ENCODE results near the gene DOCK1. TPM values are rescaled to one million over a fixed set of nuclear protein-coding genes. Genes with fewer than 3 reads are reported as not detected.

Gene DOCK1
- total and polyA plus RNA-seq, 5 donors, result 7.8 to 23.1 (median 20.8) TPM

DNA sequence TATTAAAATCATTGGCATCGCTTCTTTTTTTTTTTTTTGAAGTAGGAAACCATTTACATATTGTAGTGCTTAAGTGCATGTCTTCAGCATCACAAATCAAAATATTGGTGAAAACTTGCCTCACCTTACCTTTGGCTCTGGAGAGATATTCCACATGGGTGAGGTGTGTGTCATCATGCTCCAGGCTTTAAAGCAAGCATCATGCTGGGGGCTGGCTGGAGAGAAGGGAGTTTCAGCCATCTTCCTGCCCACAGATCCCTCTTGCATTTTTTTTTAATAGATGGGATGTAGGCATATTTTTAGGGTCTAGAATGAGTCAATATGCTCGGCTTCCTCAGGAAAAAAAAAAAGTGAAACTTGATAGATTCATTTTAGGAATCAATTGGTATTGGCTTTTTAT, 293.5 kb downstream of the DOCK1 start:
- no peak for ATAC-seq
- Histone ChIP-seq H3K9me3 (ENCODE audit: control insufficient read depth, low read length) (no peaks in the 10 kb centered on the region), H3K4me1 (ENCODE audit: control insufficient read depth, insufficient read depth, low read length) (no peaks in the 10 kb centered on the region), H3K27me3 (ENCODE audit: control insufficient read depth, insufficient read depth) (no peaks in the 10 kb centered on the region), H3K27ac (ENCODE audit: low read length) (no peak overlapping the region), H3K4me3 (ENCODE audit: low read length) (no peak overlapping the region)
- intact Hi-C loops (cut with DNase I), result no loop called here
- no peak for DNase-seq
- 95% methylated on average over 2 of the region's 2 CpGs for WGBS

GRCh38 chr10:127200646-127201045, 295.4 kb downstream of the DOCK1 start:
- Histone ChIP-seq H3K4me3 (ENCODE audit: low read length) (no peak overlapping the region), H3K9me3 (ENCODE audit: control insufficient read depth, low read length) (no peaks in the 10 kb centered on the region), H3K4me1 (ENCODE audit: control insufficient read depth, insufficient read depth, low read length) (no peaks in the 10 kb centered on the region), H3K27ac (ENCODE audit: low read length) (no peak overlapping the region), H3K27me3 (ENCODE audit: control insufficient read depth, insufficient read depth) (no peaks in the 10 kb centered on the region)
- 95% methylated on average over 8 of the region's 8 CpGs for WGBS
- intact Hi-C loops (cut with DNase I), result no loop called here
- ATAC-seq (no peak), DNase-seq (no peak)

- ATAC-seq (no peak), DNase-seq (no peak)
- Histone ChIP-seq H3K4me3 (ENCODE audit: low read length) (no peak overlapping the region), H3K27me3 (ENCODE audit: control insufficient read depth, insufficient read depth) (no peaks in the 10 kb centered on the region), H3K4me1 (ENCODE audit: control insufficient read depth, insufficient read depth, low read length) (no peaks in the 10 kb centered on the region), H3K27ac (ENCODE audit: low read length) (no peak overlapping the region), H3K9me3 (ENCODE audit: control insufficient read depth, low read length) (no peaks in the 10 kb centered on the region)
- 92% methylated on average over 7 of the region's 7 CpGs for WGBS
- intact Hi-C loops (cut with DNase I), result no loop called here
Observed at GRCh38 chr10:127203067-127203466, 297.8 kb downstream of the DOCK1 start.

DNA sequence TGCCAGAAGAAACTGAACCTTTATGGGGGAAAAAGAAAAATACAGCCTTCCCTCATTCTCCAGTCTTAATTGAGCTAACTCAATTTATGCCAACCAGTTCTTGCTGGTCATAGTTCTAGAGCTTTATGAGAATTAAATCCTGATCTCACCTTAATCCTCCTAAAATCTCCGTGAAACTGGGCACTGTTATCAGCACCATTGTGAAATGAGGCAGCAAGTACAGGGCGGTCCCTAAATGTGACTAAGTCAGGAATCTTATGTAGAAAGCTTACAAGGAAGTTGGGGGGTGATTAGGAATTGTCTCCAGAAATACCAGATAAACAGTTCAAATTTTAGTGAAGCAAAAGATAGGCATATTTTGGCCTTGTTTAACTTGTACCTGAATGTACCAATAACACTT, 301.9 kb downstream of the DOCK1 start:
- no peak for DNase-seq
- H3K9me3 ChIP-seq (ENCODE audit: control insufficient read depth, low read length), result no peaks in the 10 kb centered on the region
- peak in 1 of 2 donors; percentile 69 for ATAC-seq
- 88% methylated on average over 2 of the region's 2 CpGs for WGBS
- H3K4me3 ChIP-seq (ENCODE audit: low read length), result no peak overlapping the region
- no peak overlapping the region for H3K27ac ChIP-seq (ENCODE audit: low read length)
- H3K4me1 ChIP-seq (ENCODE audit: control insufficient read depth, insufficient read depth, low read length), result peaks cover 2% of the 10 kb centered on the region
- no peaks in the 10 kb centered on the region for H3K27me3 ChIP-seq (ENCODE audit: control insufficient read depth, insufficient read depth)
- intact Hi-C loops (cut with DNase I), result no loop called here

- no peak for ATAC-seq
- Histone ChIP-seq H3K9me3 (ENCODE audit: control insufficient read depth, low read length) (no peaks in the 10 kb centered on the region), H3K27ac (ENCODE audit: low read length) (no peak overlapping the region), H3K4me3 (ENCODE audit: low read length) (no peak overlapping the region), H3K27me3 (ENCODE audit: control insufficient read depth, insufficient read depth) (no peaks in the 10 kb centered on the region), H3K4me1 (ENCODE audit: control insufficient read depth, insufficient read depth, low read length) (peaks cover 2% of the 10 kb centered on the region)
- WGBS, result 81% methylated on average over 7 of the region's 7 CpGs
- DNase-seq, result no peak
- intact Hi-C loops (cut with DNase I), result no loop called here
Observed at GRCh38 chr10:127210936-127211466, 305.8 kb downstream of the DOCK1 start.

DNA sequence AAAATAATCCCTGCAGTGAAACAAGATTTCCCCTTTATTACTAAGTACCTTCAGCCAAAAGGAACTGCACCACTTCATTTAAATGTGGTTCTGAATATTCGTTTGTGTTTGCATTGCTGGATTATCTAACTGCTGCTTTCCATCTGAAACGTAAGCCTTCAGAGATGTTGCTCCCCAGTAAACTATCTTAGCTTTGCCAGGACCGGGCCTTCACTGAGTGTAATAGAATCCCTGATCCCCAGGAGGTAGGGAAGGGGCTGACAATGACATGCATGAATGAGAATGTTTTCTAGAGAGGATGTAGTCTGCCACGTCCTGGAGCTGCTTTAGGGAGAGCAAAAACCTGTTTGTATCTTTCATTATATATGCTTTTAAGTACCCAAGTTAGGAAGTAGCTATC, 310.6 kb downstream of the DOCK1 start:
- no peaks in the 10 kb centered on the region for H3K27me3 ChIP-seq (ENCODE audit: control insufficient read depth, insufficient read depth)
- DNase-seq (no peak), ATAC-seq (no peak)
- H3K4me3 ChIP-seq (ENCODE audit: low read length), result no peak overlapping the region
- intact Hi-C loops (cut with DNase I), result no loop called here
- H3K9me3 ChIP-seq (ENCODE audit: control insufficient read depth, low read length), result no peaks in the 10 kb centered on the region
- H3K27ac ChIP-seq (ENCODE audit: low read length), result no peak overlapping the region
- no peaks in the 10 kb centered on the region for H3K4me1 ChIP-seq (ENCODE audit: control insufficient read depth, insufficient read depth, low read length)
- WGBS, result 78% methylated on average over 4 of the region's 4 CpGs

GRCh38 chr10:127216274-127216673, 311.0 kb downstream of the DOCK1 start:
- Histone ChIP-seq H3K27ac (ENCODE audit: low read length) (no peak overlapping the region), H3K27me3 (ENCODE audit: control insufficient read depth, insufficient read depth) (no peaks in the 10 kb centered on the region), H3K4me1 (ENCODE audit: control insufficient read depth, insufficient read depth, low read length) (no peaks in the 10 kb centered on the region), H3K4me3 (ENCODE audit: low read length) (no peak overlapping the region), H3K9me3 (ENCODE audit: control insufficient read depth, low read length) (no peaks in the 10 kb centered on the region)
- WGBS, result 94% methylated on average over 5 of the region's 5 CpGs
- ATAC-seq (no peak), DNase-seq (no peak)
- intact Hi-C loops (cut with DNase I), result no loop called here

DNA sequence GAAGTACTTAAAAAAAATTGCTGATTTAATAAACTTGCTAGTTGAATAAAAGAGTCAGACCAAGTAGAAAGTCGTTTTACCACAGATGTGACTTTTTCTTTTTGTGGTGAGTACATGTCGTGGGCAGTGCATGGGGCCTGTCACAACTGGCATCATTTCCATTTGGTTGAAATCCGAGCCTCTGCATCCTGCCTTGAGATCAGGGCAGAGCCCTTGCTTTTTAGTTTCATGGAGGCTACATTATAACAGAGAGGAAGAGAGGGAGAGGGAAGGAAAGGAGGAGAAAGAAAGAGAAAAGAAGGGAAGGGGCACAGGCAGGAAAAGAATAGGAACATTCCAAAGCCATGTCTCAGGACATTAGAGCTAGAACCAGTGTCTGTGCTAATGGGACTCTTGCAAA, 311.6 kb downstream of the DOCK1 start:
- no peak for DNase-seq
- Histone ChIP-seq H3K4me3 (ENCODE audit: low read length) (no peak overlapping the region), H3K27me3 (ENCODE audit: control insufficient read depth, insufficient read depth) (no peaks in the 10 kb centered on the region), H3K27ac (ENCODE audit: low read length) (no peak overlapping the region), H3K9me3 (ENCODE audit: control insufficient read depth, low read length) (no peaks in the 10 kb centered on the region), H3K4me1 (ENCODE audit: control insufficient read depth, insufficient read depth, low read length) (no peaks in the 10 kb centered on the region)
- 57% methylated on average over 3 of the region's 3 CpGs for WGBS
- no peak for ATAC-seq
- intact Hi-C loops (cut with DNase I), result no loop called here

DNA sequence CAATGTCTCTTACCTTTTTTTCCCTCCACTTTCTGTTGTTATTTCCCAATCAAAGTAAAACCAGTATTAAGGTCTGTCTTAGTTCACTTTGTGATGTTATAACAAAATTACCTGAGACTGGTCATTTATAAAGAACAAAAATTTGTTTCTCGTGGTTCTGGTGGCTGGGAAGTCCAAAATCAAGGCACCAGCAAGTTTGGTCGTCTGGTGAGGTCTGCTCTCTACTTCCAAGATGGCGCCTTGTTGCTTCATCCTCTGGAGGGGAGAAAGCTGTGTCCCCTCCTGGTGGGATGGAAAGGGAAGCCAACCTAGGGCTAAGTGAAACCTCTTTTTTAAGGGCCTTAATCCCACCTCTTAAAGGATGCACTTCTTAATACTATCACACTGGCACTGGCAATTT, 313.4 kb downstream of the DOCK1 start:
- intact Hi-C loops (cut with DNase I), result no loop called here
- ATAC-seq, result no peak
- no peak for DNase-seq
- H3K27me3 ChIP-seq (ENCODE audit: control insufficient read depth, insufficient read depth), result no peaks in the 10 kb centered on the region
- 94% methylated on average over 3 of the region's 3 CpGs for WGBS
- H3K27ac ChIP-seq (ENCODE audit: low read length), result no peak overlapping the region
- no peak overlapping the region for H3K4me3 ChIP-seq (ENCODE audit: low read length)
- H3K9me3 ChIP-seq (ENCODE audit: control insufficient read depth, low read length), result no peaks in the 10 kb centered on the region
- H3K4me1 ChIP-seq (ENCODE audit: control insufficient read depth, insufficient read depth, low read length), result no peaks in the 10 kb centered on the region

GRCh38 chr10:127221281-127221680, 316.1 kb downstream of the DOCK1 start:
- Histone ChIP-seq H3K9me3 (ENCODE audit: control insufficient read depth, low read length) (no peaks in the 10 kb centered on the region), H3K27me3 (ENCODE audit: control insufficient read depth, insufficient read depth) (no peaks in the 10 kb centered on the region), H3K4me1 (ENCODE audit: control insufficient read depth, insufficient read depth, low read length) (no peaks in the 10 kb centered on the region), H3K27ac (ENCODE audit: low read length) (no peak overlapping the region), H3K4me3 (ENCODE audit: low read length) (no peak overlapping the region)
- ATAC-seq, result no peak
- intact Hi-C loops (cut with DNase I), result no loop called here
- no peak for DNase-seq
- 87% methylated on average over 3 of the region's 3 CpGs for WGBS

DNA sequence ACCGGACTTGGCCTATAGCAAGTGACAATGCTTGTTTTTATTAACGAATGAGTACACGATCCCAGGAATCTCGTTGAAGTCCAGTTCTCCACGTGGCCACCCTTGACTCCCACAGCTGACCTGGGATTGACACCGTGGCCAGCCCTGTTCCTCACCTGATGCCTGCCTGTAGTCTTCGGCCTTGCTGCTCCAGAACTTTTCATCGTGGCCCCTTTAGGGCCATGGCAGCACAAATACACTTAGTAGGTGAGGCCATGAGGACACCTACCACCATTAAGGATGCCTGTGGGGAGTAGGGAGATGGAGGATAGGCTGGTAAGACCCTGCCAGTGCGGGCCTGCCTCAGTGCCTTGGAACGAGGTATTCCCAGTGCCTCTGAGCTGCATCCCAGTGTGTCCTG, 321.8 kb downstream of the DOCK1 start:
- ATAC-seq, result no peak
- Histone ChIP-seq H3K4me1 (ENCODE audit: control insufficient read depth, insufficient read depth, low read length) (no peaks in the 10 kb centered on the region), H3K9me3 (ENCODE audit: control insufficient read depth, low read length) (no peaks in the 10 kb centered on the region), H3K4me3 (ENCODE audit: low read length) (no peak overlapping the region), H3K27ac (ENCODE audit: low read length) (no peak overlapping the region), H3K27me3 (ENCODE audit: control insufficient read depth, insufficient read depth) (no peaks in the 10 kb centered on the region)
- 94% methylated on average over 10 of the region's 10 CpGs for WGBS
- intact Hi-C loops (cut with DNase I), result no loop called here
- no peak for DNase-seq

- no peaks in the 10 kb centered on the region for H3K27me3 ChIP-seq (ENCODE audit: control insufficient read depth, insufficient read depth)
- no peaks in the 10 kb centered on the region for H3K4me1 ChIP-seq (ENCODE audit: control insufficient read depth, insufficient read depth, low read length)
- WGBS, result 89% methylated on average over 1 of the region's 1 CpG
- ATAC-seq, result no peak
- intact Hi-C loops (cut with DNase I), result no loop called here
- H3K4me3 ChIP-seq (ENCODE audit: low read length), result no peak overlapping the region
- DNase-seq, result no peak
- no peak overlapping the region for H3K27ac ChIP-seq (ENCODE audit: low read length)
- no peaks in the 10 kb centered on the region for H3K9me3 ChIP-seq (ENCODE audit: control insufficient read depth, low read length)
Observed at GRCh38 chr10:127227663-127228062, 322.4 kb downstream of the DOCK1 start.

Measured in right cardiac atrium (tissue), 5 donors.